DMS79 (cell line): Measurements from ENCODE around the gene THSD7B.
"Not testable (repeated sequence)": the region's sequence is repeated elsewhere in the genome, so short reads cannot be mapped to it uniquely, and the experiment has no call there.

Experiments used
- DNase-seq: peaks from one replicate; lab custom pipeline; 2025; lab: John Stamatoyannopoulos, UW

THSD7B gene

DNA sequence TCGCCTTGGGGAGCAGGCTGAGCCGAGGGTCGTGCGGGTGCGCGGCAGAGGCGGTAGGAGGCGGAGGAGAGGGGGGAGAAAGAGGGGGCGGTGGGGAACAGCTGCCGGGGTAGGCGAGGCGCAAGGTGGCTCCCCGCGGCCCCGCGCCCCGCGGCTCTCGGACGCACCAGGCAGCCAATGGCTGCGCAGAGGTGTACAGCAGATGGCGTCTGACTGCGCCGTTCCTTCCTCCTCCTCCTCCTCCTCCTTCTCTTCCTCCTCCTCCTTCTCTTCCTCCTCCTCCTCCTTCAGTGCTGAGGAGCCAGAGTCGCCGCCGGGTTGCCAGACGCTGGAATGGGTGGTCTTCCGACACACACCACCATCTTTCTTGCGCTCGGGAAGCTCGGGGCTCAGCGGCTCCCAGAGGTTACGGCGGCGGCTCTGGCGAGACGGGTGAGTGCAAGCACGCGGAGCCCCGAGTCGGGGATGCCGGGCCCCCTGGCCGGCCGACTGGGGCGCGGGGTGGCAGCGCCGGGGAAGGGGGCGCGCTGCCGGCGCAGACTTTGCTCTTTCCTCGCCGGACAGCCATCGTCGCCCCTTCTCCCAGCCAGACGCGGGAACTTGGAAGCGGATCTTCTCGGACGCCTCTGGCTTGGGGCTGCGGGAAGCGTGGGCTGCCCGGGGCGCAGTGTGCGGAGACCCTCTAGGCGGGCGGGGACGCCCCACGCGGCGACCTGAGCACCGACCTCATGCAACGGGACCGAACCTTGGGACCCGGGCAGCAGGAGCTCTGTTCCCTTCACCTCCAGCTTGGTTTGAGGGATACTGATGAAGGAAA, at the start of gene THSD7B:
THSD7B (plus strand) TSS at position 290 of the 817 bp plus-strand sequence. CDS start 116,634 bp downstream, outside the sequence.
- peak; percentile 6 for DNase-seq

GRCh38 chr2:136718273-136718672, 47.1 kb upstream of the THSD7B start:
- no peak for DNase-seq

GRCh38 chr2:136727973-136728699, 37.2 kb upstream of the THSD7B start:
- peak; percentile 5 for DNase-seq

DNA sequence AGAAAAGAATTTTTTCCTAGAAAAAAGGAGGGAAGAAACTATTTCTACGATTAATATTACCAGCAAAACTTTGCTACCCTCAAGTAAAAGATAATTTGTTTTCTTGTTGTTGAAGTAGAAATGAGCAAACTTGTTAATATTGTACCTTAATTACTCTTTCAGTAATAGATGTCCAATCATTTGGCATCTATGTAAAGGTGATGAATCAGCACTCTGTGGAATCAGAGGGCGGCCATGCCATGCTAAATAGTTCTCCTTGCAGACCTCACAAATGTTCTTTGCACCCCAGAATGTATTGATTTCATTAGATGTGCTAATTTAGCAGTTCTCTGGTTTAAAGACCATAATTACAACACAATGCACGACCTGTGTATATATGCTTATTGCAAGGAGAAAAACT, 29.1 kb upstream of the THSD7B start:
- no peak for DNase-seq

- DNase-seq, result no peak
These were observed 27.3 kb upstream of the THSD7B start for GRCh38 chr2:136738044-136738443.

GRCh38 chr2:136741471-136741870, 23.9 kb upstream of the THSD7B start:
- no peak for DNase-seq

GRCh38 chr2:136750065-136750464, 15.3 kb upstream of the THSD7B start:
- DNase-seq, result no peak

DNA sequence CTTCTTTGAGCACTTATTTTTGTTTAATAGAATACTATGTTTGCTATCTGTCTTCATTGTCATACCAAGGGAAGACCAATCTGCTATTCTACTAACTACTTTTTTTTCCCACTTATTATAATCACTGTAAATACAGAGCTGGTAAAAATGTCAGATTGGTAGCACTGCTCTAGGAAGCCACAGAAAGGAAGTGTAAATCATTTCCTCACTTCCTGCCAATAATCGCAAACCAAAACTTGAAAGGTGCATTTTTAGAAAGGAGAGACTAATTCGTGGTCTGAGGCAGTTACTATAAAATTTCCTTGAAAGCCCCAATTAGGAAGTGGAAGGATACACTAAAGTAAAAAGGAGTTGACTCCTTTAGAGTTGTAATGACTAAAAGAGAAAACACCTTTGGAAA, 13.9 kb upstream of the THSD7B start:
- DNase-seq, result no peak

DNA sequence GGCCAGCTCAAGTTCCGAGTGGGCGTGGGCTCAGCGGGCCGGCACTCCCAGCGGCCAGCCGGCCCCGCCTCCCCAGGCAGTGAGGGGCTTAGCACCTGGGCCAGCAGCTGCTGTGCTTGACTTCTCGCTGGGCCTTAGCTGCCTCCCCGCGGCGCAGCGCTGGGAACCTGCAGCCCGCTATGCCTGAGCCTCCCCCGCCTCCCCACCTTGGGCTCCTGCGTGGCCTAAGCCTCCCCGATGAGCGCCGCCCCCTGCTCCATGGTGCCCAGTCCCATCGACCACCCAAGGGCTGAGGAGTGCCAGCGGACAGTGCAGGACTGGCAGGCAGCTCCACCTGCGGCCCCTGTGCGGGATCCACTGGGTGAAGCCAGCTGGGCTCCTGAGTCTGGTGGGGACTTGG, 6.8 kb upstream of the THSD7B start:
- DNase-seq, result not testable (repeated sequence)

GRCh38 chr2:136764452-136765255, 691 bp upstream of the THSD7B start:
- peak; percentile 32 for DNase-seq

DNA sequence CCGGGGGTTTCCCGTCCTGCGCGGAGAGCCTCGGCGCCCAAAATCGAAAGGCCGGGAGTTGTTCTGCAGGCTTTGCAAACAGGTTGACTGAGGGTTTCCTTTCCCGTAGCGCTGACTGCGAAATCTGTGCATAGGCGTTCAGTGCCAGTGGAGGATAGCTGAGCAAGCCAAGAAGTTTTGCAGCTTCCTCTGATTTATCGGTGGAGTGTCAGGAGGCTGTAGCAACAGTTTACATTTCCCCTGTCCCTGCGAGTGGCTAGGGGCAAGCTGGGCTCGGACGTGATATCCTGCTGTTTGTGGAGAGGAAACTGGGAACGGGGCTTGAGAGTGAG, 694 bp downstream of the THSD7B start:
- peak; percentile 22 for DNase-seq

DNA sequence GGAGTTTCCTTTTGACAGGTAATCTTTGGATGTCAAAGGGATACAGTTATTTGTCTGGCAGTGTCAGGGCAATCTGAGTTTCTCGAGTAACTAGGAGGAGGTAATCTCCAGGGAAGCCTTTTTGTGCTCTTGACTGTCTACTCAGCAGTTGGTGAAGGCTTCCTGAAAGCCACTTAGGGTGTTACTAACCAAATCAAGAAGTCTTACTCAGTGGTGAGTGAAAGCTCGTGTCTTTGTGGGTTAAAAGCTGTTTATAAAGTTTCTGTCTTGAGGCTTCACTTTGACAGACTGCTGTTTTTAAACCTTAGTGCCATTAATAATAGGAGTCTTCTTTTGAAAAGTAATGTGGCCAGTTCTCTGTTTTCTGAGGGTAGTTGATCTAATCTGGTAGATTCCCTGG, 1.7 kb downstream of the THSD7B start:
- DNase-seq, result peak; percentile 66

DNA sequence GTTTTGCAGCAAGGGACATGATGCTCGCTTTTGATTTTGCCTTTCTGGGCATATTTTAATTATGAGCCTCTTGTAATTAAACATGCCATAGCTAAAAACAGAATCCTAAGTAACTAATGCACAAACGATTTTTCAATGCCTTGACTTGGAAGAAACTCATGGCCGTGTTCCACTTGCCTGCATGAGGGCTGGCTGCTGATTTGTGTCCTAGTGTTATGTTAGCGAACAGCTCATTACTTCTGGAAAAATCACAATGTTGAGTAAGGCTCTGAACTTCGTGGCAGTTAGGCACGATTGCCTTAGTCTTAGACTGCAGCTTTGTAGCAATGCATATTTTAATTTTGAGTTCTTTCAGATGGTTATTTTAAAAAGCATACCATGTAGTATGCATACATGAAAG, 4.5 kb downstream of the THSD7B start:
- DNase-seq, result no peak

GRCh38 chr2:136770384-136770783, 5.0 kb downstream of the THSD7B start:
- DNase-seq, result no peak

DNA sequence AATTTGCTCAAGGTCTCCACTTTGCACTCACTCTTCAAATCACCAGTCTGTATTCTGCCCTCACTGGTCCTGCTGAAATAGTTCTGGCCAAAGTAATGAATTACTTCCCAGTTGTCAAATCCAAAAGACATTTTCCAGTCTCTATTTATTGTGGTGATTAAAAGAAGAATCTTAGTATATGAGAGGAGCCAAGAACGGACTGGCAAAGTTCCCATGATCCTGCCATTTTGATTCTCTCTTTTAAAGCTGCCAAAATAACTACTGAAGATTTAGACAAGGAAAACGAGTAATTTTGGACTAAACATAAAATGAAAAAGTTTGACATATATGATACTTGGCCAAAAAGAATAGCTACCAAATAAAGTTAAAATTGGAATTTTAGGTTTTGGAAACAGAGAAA, 12.0 kb downstream of the THSD7B start:
- no peak for DNase-seq

- DNase-seq, result no peak
These were observed 18.5 kb downstream of the THSD7B start for GRCh38 chr2:136783856-136784255.

DNA sequence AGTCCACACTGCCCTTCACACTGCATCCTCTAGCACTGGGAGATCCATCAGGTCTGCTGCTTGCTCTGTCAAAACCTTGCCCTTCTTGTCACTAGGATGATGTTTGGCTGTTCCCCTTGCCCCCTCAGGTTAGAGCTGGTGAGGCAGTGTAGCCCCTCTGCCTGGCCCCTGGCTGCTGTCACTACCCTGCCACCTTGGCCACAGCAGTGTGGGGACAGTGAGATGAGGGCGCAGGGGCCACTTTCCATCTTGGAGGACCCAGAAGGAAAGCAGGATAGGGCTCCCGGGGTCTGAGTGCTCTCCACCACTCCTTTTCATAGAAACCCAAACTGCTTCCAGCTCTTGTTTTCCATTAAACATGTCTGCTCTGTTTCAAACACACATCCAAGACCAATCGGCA, 19.9 kb downstream of the THSD7B start:
- no peak for DNase-seq

DNA sequence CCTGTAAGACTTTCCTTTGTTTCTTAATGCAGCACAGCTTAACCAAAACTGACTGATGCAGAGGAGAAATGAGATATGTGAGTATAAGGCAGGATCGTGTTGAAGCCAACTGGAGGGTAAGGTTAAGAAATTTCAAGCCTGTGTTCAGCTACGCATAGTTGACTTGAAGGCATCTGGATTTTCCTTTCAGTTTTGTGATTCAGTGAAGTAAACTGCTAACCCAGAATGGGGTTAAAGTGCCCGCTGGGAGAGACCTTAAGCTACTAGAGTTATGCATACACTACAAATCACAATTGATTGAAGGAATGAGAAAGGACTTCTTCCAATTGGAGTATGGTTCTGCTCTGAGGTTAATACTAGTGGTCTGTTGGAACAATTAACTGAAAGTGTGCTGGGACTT, 22.6 kb downstream of the THSD7B start:
- DNase-seq, result no peak

GRCh38 chr2:136796339-136796738, 31.0 kb downstream of the THSD7B start:
- DNase-seq, result no peak

DNA sequence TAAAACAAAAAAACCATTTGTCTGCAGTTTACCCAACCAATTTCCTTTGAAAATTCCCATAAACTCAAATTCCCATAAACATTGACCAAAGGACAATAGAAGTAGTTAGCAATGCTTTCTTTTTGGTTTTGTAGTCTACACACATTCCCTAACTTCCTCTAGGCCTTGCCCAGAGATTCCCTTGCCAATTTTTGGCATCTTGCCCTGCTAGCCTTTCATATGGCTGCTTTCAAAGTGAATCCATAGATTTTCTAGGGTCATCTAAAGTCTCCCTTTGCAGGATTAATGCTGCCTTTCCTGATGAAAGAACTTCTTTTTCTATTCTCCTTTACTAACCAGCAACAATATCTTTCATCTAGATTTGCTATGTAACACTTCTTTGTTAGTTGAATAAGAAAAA, 33.4 kb downstream of the THSD7B start:
- no peak for DNase-seq

DNA sequence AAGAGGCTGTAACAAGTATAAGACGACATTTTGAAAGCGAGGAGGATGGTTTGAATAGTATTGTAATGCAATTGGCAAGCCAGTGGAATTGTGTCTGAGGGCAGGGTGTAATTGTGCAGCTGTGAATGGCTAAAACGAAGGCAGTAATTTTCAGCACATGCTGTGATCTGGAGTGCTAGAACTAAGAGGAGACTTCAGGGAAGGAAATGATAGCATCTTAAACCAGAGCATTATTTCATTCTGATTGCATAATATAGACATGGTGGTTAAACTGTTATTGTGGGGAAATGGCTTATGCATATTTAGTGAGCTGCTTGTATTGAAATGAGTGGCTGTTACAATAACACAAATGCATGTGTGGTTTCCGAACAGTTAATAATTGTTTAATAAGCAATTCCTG, 36.3 kb downstream of the THSD7B start:
- DNase-seq, result no peak

- DNase-seq, result no peak
These were observed 44.7 kb downstream of the THSD7B start for GRCh38 chr2:136809998-136810397.

- DNase-seq, result no peak
These were observed 53.5 kb downstream of the THSD7B start for GRCh38 chr2:136818839-136819238.
